Loucy (cell line): ENCODE data around the gene EBP.

Experiments
- H2AFZ ChIP-seq: fragments of 200-600 bp; sonication (generic); 2 replicates; pipeline ENCODE4 v1.6.0; 2016; ENCODE audit warnings: antibody characterized with exemption, mild to moderate bottlenecking, low read length, moderate library complexity
- H3F3A ChIP-seq: fragments of 200-600 bp; 2 replicates; pipeline ENCODE4 v1.6.0; 2016; ENCODE audit warnings: antibody characterized with exemption, low read depth, mild to moderate bottlenecking
- H3K27me3 ChIP-seq: fragments of 200-600 bp; sonication (generic); 2 replicates; pipeline ENCODE4 v1.6.1; 2014; ENCODE audit warnings: low read length, mild to moderate bottlenecking; ENCODE audit not compliant: insufficient read depth, poor library complexity, severe bottlenecking
- H3K36me3 ChIP-seq: fragments of 200-600 bp; sonication (generic); 2 replicates; pipeline ENCODE4 v1.6.1; 2016; ENCODE audit warnings: low read length; ENCODE audit not compliant: insufficient read depth
- H3K4me1 ChIP-seq: fragments of 200-600 bp; sonication (generic); 2 replicates; pipeline ENCODE4 v1.5.1; 2014; ENCODE audit warnings: low read length, mild to moderate bottlenecking; ENCODE audit not compliant: insufficient read depth, poor library complexity, severe bottlenecking
- H3K4me2 ChIP-seq: fragments of 200-600 bp; sonication (generic); 2 replicates; pipeline ENCODE4 v1.6.0; 2014; ENCODE audit warnings: antibody characterized with exemption, low read length, low read depth, mild to moderate bottlenecking; ENCODE audit not compliant: poor library complexity, severe bottlenecking
- H3K4me3 ChIP-seq: fragments of 200-600 bp; sonication (generic); 2 replicates; pipeline ENCODE4 v1.5.1; 2014; ENCODE audit warnings: low read length, mild to moderate bottlenecking, mixed read lengths; ENCODE audit not compliant: poor library complexity, severe bottlenecking
- H3K79me2 ChIP-seq: fragments of 200-600 bp; sonication (generic); 2 replicates; pipeline ENCODE4 v1.6.1; 2014; ENCODE audit warnings: low read length; ENCODE audit not compliant: insufficient read depth
- H3K9ac ChIP-seq: fragments of 200-600 bp; sonication (generic); 2 replicates; pipeline ENCODE4 v1.6.0; 2014; ENCODE audit warnings: mild to moderate bottlenecking, low read depth, low read length, moderate library complexity; ENCODE audit not compliant: poor library complexity, severe bottlenecking
- H3K9me2 ChIP-seq: fragments of 200-600 bp; sonication (generic); replicated peaks from 2 replicates; pipeline ENCODE4 v1.6.1; 2016; ENCODE audit warnings: low read depth, low read length, mixed read lengths
- H3K9me3 ChIP-seq: fragments of 200-600 bp; sonication (generic); 2 replicates; pipeline ENCODE4 v1.6.1; 2014; ENCODE audit warnings: mild to moderate bottlenecking, antibody characterized with exemption, low read length, low read depth; ENCODE audit not compliant: insufficient read depth
- H4K20me1 ChIP-seq: fragments of 200-600 bp; sonication (generic); 2 replicates; pipeline ENCODE4 v1.6.0; 2014; ENCODE audit warnings: antibody characterized with exemption, low read length, mild to moderate bottlenecking; ENCODE audit not compliant: insufficient read depth, poor library complexity, severe bottlenecking
- EZH2phosphoT487 ChIP-seq: fragments of 200-600 bp; IDR thresholded peaks from 2 replicates; pipeline ENCODE4 v1.6.1; 2018; ENCODE audit warnings: antibody characterized with exemption, mild to moderate bottlenecking, moderate library complexity, borderline replicate concordance
- TF ChIP-seq, protein P1 (sequence below): fragments of 200-600 bp; sonication (generic); conservative IDR thresholded peaks from 2 replicates; pipeline ENCODE4 v1.5.1; 2014; ENCODE audit warnings: mild to moderate bottlenecking, antibody characterized with exemption, low read length

The EBP gene

GRCh38 chrX:48558271-48558670 lies 36.7 kb downstream of the EBP start:
- H3K9me2 ChIP-seq, result no peaks in the 10 kb centered on the region
- H4K20me1 ChIP-seq, result no peaks in the 10 kb centered on the region
- no peak overlapping the region for H3K4me3 ChIP-seq
- H3K9me3 ChIP-seq, result no peaks in the 10 kb centered on the region
- H2AFZ ChIP-seq, result no peak overlapping the region
- H3K79me2 ChIP-seq, result no peaks in the 10 kb centered on the region
- H3K27me3 ChIP-seq, result no peaks in the 10 kb centered on the region
- no peak for TF ChIP-seq EZH2phosphoT487
- peaks cover 17% of the 10 kb centered on the region; the same call in 1 of the 2 replicates for H3K36me3 ChIP-seq
- H3K9ac ChIP-seq, result no peak overlapping the region
- H3F3A ChIP-seq, result no peaks in the 10 kb centered on the region
- no peaks in the 10 kb centered on the region for H3K4me1 ChIP-seq
- H3K4me2 ChIP-seq, result no peak overlapping the region

GRCh38 chrX:48559636-48560035 lies 38.0 kb downstream of the EBP start:
- no peak overlapping the region for H3K9ac ChIP-seq
- H3K27me3 ChIP-seq, result no peaks in the 10 kb centered on the region
- no peak for TF ChIP-seq EZH2phosphoT487
- TF ChIP-seq, protein P1, sequence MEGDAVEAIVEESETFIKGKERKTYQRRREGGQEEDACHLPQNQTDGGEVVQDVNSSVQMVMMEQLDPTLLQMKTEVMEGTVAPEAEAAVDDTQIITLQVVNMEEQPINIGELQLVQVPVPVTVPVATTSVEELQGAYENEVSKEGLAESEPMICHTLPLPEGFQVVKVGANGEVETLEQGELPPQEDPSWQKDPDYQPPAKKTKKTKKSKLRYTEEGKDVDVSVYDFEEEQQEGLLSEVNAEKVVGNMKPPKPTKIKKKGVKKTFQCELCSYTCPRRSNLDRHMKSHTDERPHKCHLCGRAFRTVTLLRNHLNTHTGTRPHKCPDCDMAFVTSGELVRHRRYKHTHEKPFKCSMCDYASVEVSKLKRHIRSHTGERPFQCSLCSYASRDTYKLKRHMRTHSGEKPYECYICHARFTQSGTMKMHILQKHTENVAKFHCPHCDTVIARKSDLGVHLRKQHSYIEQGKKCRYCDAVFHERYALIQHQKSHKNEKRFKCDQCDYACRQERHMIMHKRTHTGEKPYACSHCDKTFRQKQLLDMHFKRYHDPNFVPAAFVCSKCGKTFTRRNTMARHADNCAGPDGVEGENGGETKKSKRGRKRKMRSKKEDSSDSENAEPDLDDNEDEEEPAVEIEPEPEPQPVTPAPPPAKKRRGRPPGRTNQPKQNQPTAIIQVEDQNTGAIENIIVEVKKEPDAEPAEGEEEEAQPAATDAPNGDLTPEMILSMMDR, result no peak
- H3F3A ChIP-seq, result no peaks in the 10 kb centered on the region
- H4K20me1 ChIP-seq, result no peaks in the 10 kb centered on the region
- H3K79me2 ChIP-seq, result no peaks in the 10 kb centered on the region
- H3K9me3 ChIP-seq, result no peaks in the 10 kb centered on the region
- H3K4me2 ChIP-seq, result no peak overlapping the region
- no peak overlapping the region for H2AFZ ChIP-seq
- H3K36me3 ChIP-seq, result peaks cover 17% of the 10 kb centered on the region; the same call in 1 of the 2 replicates
- H3K4me1 ChIP-seq, result no peaks in the 10 kb centered on the region
- H3K9me2 ChIP-seq, result no peaks in the 10 kb centered on the region
- no peak overlapping the region for H3K4me3 ChIP-seq

GRCh38 chrX:48560056-48560455 lies 38.4 kb downstream of the EBP start:
- Histone ChIP-seq H4K20me1 (no peaks in the 10 kb centered on the region), H3K9me3 (no peaks in the 10 kb centered on the region), H3K27me3 (no peaks in the 10 kb centered on the region), H3K4me3 (no peak overlapping the region), H3K4me2 (no peak overlapping the region), H3K9me2 (no peaks in the 10 kb centered on the region), H3F3A (no peaks in the 10 kb centered on the region), H3K9ac (no peak overlapping the region), H3K79me2 (no peaks in the 10 kb centered on the region), H3K4me1 (no peaks in the 10 kb centered on the region), H2AFZ (no peak overlapping the region), H3K36me3 (peaks cover 17% of the 10 kb centered on the region; the same call in 1 of the 2 replicates)
- TF ChIP-seq, protein P1, result no peak

DNA sequence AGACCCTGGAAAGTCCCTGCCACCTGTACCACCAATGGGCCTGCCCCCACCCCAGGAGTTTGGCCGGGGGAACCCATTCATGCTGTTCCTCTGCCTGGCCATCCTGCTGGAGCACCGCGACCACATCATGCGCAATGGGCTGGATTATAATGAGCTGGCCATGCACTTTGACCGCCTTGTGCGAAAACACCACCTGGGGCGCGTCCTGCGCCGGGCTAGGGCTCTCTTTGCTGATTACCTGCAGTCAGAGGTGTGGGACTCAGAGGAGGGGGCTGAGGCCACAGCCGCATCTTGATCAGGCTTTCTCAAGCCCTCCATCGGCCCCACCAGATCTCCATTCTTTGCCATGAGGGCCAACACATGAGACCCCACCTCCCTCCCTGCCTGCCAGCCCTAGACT lies 39.1 kb downstream of the EBP start:
- Histone ChIP-seq H3K79me2 (no peaks in the 10 kb centered on the region), H3K9me3 (no peaks in the 10 kb centered on the region), H4K20me1 (no peaks in the 10 kb centered on the region), H3K4me2 (no peak overlapping the region), H3K4me1 (no peaks in the 10 kb centered on the region), H3K27me3 (no peaks in the 10 kb centered on the region), H3K9ac (no peak overlapping the region), H2AFZ (no peak overlapping the region), H3K9me2 (no peaks in the 10 kb centered on the region), H3K36me3 (peaks cover 17% of the 10 kb centered on the region; the same call in 1 of the 2 replicates), H3F3A (no peaks in the 10 kb centered on the region), H3K4me3 (no peak overlapping the region)
- TF ChIP-seq, protein P1, result no peak
- TF ChIP-seq EZH2phosphoT487, result no peak
